Thyroid gland (tissue), 4 donors: ENCODE data around the gene DIP2A.

Source experiments
- POLR2A ChIP-seq, 2 donors: fragments of 450-650 bp; IDR thresholded peaks; one replicate each; pipeline ENCODE4 v1.6.1; 2017; ENCODE audit warnings: antibody characterized with exemption in 2 of 2, mild to moderate bottlenecking in 2 of 2, moderate library complexity in 1 of 2
- TF ChIP-seq, protein P1 (sequence below), 6 experiments: fragments of 200-600 bp in 3 of 6; fragments of 450-650 bp in 3 of 6; sonication (generic) in 3 of 6; IDR thresholded peaks; one replicate each; pipeline ENCODE4 v1.5.1; 2016 to 2019; ENCODE audit warnings: antibody characterized with exemption in 6 of 6, mild to moderate bottlenecking in 2 of 6, inconsistent platforms in 1 of 6, moderate library complexity in 1 of 6

DNA sequence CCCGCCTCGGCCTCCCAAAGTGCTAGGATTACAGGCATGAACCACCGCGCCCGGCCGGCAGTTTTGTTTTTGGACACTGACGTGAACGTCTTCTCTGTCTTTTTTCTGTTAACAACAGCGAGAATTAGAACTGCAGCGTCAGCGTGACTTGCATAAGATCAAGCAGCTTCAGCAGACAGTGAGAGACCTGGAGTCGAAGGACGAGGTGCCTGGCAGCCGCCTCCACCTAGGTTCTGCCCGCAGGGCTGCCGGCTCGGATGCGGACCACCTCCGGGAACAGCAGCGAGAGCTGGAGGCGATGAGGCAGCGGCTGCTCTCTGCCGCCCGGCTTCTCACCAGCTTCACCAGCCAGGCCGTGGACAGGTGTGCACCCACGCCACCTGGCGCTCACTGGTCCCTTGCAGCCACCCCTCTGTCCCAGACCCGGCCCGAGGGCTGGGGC lies 22.9 kb upstream of the DIP2A start:
- TF ChIP-seq POLR2A (IDR thresholded peaks at IDR 0.05) = no peak
- TF ChIP-seq, protein P1, sequence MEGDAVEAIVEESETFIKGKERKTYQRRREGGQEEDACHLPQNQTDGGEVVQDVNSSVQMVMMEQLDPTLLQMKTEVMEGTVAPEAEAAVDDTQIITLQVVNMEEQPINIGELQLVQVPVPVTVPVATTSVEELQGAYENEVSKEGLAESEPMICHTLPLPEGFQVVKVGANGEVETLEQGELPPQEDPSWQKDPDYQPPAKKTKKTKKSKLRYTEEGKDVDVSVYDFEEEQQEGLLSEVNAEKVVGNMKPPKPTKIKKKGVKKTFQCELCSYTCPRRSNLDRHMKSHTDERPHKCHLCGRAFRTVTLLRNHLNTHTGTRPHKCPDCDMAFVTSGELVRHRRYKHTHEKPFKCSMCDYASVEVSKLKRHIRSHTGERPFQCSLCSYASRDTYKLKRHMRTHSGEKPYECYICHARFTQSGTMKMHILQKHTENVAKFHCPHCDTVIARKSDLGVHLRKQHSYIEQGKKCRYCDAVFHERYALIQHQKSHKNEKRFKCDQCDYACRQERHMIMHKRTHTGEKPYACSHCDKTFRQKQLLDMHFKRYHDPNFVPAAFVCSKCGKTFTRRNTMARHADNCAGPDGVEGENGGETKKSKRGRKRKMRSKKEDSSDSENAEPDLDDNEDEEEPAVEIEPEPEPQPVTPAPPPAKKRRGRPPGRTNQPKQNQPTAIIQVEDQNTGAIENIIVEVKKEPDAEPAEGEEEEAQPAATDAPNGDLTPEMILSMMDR (IDR thresholded peaks at IDR 0.05) = no peak
